Measurements from ENCODE around the gene AVL9. TPM values are rescaled to one million over a fixed set of nuclear protein-coding genes. Genes with fewer than 3 reads are reported as not detected.

The AVL9 gene
- total and polyA plus RNA-seq, 9 of the 15 experiments (the other 6 are each of a cell fraction or from before 2014, with no cell fraction given): 6.4 to 66.2 (median 30.1) TPM

DNA sequence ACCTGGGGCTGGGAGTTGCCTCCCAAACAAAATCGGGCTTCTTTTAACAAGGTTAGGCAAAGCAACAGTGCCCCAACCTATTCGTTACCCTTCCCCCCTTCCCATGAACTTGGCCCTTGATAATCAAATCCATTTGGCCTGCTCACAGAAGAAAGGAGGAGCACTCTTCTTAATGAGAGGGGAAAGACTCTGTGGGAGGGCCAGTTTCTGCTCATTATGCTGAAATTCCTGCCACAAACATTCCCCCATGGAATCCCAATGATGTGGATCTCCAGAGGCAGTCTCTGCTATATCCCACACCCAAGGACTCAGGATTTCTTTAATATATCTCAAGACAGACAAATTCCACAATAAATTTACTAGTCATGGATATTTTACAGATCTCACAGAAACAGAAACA, 48.1 kb upstream of the AVL9 start:
- in situ Hi-C loops (cut with MboI): no loop called here
- Histone ChIP-seq H3K9me3 (replicated peaks; ENCODE audit: control insufficient read depth, insufficient read depth, low read depth, low read length) (no peaks in the 10 kb centered on the region), H3K36me3 (ENCODE audit: control insufficient read depth, insufficient read depth, low read length) (no peaks in the 10 kb centered on the region), H3K9ac (ENCODE audit: insufficient read depth in 1 of 2, low read depth in 2 of 2, low read length in 2 of 2) (no peak overlapping the region), H3K4me1 (replicated peaks in 1 of 2; ENCODE audit: control insufficient read depth in 2 of 2, insufficient read depth in 2 of 2, low read length in 2 of 2) (no peaks in the 10 kb centered on the region), H3K27me3 (ENCODE audit: control insufficient read depth in 2 of 2, insufficient read depth in 2 of 2, low read length in 2 of 2) (peaks cover 0 to 7% of the 10 kb centered on the region in 2 experiments; a peak in 3 of 5 replicates), H3K4me2 (ENCODE audit: insufficient read depth, low read length) (no peak overlapping the region), H3K79me2 (ENCODE audit: control insufficient read depth, insufficient read depth, low read length) (no peaks in the 10 kb centered on the region), H3K9me1 (ENCODE audit: control insufficient read depth, insufficient read depth, low read length) (no peaks in the 10 kb centered on the region), H4K20me1 (replicated peaks; ENCODE audit: control insufficient read depth, insufficient read depth, low read length) (no peaks in the 10 kb centered on the region), H3K27ac (ENCODE audit: extremely low read depth, low read depth, low read length) (no peak overlapping the region), H3K4me3 (no peak overlapping the region), H2AFZ (ENCODE audit: low read depth, low read length) (no peak overlapping the region)
- CTCF ChIA-PET (ENCODE audit: low intra/inter-chr PET ratio): no interaction called here
- POLR2A ChIA-PET: no interaction called here
- intact Hi-C loops (cut with micrococcal nuclease): no loop called here
- TF ChIP-seq RBM15 (IDR thresholded peaks at IDR 0.05; ENCODE audit: insufficient read depth, low read length): no peak
- TF ChIP-seq KLF13 (tag; IDR thresholded peaks at IDR 0.05; ENCODE audit: borderline replicate concordance, low read depth): no peak
- TF ChIP-seq SMC3 (conservative IDR thresholded peaks at IDR 0.05; ENCODE audit: insufficient read depth, low read depth, low read length): no peak
- TF ChIP-seq KLF6 (CRISPR knock-in tag; IDR thresholded peaks at IDR 0.05; ENCODE audit: borderline replicate concordance): no peak
- no peak for TF ChIP-seq ZNF253 (CRISPR knock-in tag; conservative IDR thresholded peaks at IDR 0.05)
- no peak for TF ChIP-seq HDAC1 (IDR thresholded peaks at IDR 0.05)
- TF ChIP-seq PTTG1 (tag; IDR thresholded peaks at IDR 0.05; ENCODE audit: low read depth): no peak
- no peak for TF ChIP-seq MTA3 (IDR thresholded peaks at IDR 0.05; ENCODE audit: borderline replicate concordance)
- TF ChIP-seq SRF (CRISPR knock-in tag; IDR thresholded peaks at IDR 0.05): no peak
- no peak for TF ChIP-seq TAF15 (IDR thresholded peaks at IDR 0.05; ENCODE audit: low read depth, low read length)
- no peak for TF ChIP-seq BHLHE40 (IDR thresholded peaks at IDR 0.05; ENCODE audit: low read length)
- TF ChIP-seq NR4A1 (CRISPR knock-in tag; IDR thresholded peaks at IDR 0.05): no peak
- no peak for TF ChIP-seq NR4A1 (tag; IDR thresholded peaks at IDR 0.05)
- TF ChIP-seq, protein P1, sequence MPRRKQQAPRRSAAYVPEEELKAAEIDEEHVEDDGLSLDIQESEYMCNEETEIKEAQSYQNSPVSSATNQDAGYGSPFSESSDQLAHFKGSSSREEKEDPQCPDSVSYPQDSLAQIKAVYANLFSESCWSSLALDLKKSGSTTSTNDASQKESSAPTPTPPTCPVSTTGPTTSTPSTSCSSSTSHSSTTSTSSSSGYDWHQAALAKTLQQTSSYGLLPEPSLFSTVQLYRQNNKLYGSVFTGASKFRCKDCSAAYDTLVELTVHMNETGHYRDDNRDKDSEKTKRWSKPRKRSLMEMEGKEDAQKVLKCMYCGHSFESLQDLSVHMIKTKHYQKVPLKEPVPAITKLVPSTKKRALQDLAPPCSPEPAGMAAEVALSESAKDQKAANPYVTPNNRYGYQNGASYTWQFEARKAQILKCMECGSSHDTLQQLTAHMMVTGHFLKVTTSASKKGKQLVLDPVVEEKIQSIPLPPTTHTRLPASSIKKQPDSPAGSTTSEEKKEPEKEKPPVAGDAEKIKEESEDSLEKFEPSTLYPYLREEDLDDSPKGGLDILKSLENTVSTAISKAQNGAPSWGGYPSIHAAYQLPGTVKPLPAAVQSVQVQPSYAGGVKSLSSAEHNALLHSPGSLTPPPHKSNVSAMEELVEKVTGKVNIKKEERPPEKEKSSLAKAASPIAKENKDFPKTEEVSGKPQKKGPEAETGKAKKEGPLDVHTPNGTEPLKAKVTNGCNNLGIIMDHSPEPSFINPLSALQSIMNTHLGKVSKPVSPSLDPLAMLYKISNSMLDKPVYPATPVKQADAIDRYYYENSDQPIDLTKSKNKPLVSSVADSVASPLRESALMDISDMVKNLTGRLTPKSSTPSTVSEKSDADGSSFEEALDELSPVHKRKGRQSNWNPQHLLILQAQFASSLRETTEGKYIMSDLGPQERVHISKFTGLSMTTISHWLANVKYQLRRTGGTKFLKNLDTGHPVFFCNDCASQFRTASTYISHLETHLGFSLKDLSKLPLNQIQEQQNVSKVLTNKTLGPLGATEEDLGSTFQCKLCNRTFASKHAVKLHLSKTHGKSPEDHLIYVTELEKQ (CRISPR knock-in tag; IDR thresholded peaks at IDR 0.05): no peak
- TF ChIP-seq TGIF2 (CRISPR knock-in tag; IDR thresholded peaks at IDR 0.05): no peak
- ATAC-seq (no peak), FAIRE-seq (no peak), DNase-seq (ENCODE audit: extremely low read depth in 1 of 4, low spot score in 3 of 4) (no peak)
- WGBS (ENCODE audit: insufficient coverage, low coverage, missing lambda C conversion rate): 0% methylated on average over 2 of the region's 2 CpGs
- BruUV-seq (replicated peaks): no TSS peak

Data from K562 (cell line).